ENCODE measurements around the gene HECTD4. TPM values are rescaled to one million over a fixed set of nuclear protein-coding genes. Genes with fewer than 3 reads are reported as not detected.

Gene HECTD4
- total RNA-seq, 1 donor from 2014 or later: 22.7 TPM

DNA sequence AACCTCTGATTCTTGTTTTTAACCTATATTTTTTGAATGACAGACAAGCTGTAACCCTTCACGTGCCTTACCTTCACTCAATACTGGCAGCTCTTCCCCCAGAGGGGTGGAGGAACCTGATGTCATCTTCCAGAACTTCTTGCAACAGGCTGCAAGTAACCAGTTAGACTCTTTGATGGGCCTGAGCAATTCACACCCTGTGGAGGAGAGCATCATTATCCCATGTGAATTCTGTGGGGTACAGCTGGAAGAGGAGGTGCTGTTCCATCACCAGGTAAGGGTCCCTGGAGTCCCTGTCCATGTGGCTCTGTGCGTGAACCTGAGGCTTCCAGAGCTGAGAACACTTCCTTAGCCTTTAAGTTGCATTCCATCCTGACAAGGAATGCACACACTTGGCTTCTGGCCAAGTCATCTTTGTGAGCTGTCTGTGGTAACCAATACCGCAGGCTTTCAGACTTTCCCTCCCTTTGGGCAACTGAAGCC is 234.2 kb downstream of the HECTD4 start:
- H3K4me3 ChIP-seq (ENCODE audit: low read depth, low read length): no peak overlapping the region
- H3K36me3 ChIP-seq (ENCODE audit: control insufficient read depth, insufficient read depth, low read length): peaks cover 6% of the 10 kb centered on the region
- TF ChIP-seq, protein P1, sequence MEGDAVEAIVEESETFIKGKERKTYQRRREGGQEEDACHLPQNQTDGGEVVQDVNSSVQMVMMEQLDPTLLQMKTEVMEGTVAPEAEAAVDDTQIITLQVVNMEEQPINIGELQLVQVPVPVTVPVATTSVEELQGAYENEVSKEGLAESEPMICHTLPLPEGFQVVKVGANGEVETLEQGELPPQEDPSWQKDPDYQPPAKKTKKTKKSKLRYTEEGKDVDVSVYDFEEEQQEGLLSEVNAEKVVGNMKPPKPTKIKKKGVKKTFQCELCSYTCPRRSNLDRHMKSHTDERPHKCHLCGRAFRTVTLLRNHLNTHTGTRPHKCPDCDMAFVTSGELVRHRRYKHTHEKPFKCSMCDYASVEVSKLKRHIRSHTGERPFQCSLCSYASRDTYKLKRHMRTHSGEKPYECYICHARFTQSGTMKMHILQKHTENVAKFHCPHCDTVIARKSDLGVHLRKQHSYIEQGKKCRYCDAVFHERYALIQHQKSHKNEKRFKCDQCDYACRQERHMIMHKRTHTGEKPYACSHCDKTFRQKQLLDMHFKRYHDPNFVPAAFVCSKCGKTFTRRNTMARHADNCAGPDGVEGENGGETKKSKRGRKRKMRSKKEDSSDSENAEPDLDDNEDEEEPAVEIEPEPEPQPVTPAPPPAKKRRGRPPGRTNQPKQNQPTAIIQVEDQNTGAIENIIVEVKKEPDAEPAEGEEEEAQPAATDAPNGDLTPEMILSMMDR (IDR thresholded peaks at IDR 0.05; ENCODE audit: insufficient read depth, low read length, poor library complexity, severe bottlenecking): no peak
- no peak for DNase-seq (ENCODE audit: low read depth)
- H3K27me3 ChIP-seq (ENCODE audit: control insufficient read depth, insufficient read depth, low read length): no peaks in the 10 kb centered on the region

DNA sequence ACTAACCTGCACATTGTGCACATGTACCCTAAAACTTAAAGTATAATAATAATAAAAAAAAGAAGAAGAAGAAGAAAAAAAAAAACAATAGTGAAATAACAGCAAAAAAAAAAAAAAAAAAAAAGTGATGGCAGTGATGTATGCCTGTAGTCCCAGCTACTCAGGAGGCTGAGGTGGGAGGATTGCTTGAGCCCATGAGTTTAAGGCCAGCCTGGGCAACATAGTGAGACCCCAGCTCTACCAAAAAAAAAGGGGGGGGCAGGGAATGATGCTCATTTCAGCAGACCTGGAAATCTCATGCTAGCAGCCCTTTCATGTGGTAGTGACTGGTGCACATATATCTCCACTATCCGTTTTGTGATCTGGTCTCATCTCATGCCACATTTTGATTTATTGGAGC is 236.1 kb downstream of the HECTD4 start:
- no peak for DNase-seq (ENCODE audit: low read depth)
- TF ChIP-seq, protein P1 (IDR thresholded peaks at IDR 0.05; ENCODE audit: insufficient read depth, low read length, poor library complexity, severe bottlenecking): no peak
- H3K36me3 ChIP-seq (ENCODE audit: control insufficient read depth, insufficient read depth, low read length): peaks cover 6% of the 10 kb centered on the region
- no peak overlapping the region for H3K4me3 ChIP-seq (ENCODE audit: low read depth, low read length)
- no peaks in the 10 kb centered on the region for H3K27me3 ChIP-seq (ENCODE audit: control insufficient read depth, insufficient read depth, low read length)

DNA sequence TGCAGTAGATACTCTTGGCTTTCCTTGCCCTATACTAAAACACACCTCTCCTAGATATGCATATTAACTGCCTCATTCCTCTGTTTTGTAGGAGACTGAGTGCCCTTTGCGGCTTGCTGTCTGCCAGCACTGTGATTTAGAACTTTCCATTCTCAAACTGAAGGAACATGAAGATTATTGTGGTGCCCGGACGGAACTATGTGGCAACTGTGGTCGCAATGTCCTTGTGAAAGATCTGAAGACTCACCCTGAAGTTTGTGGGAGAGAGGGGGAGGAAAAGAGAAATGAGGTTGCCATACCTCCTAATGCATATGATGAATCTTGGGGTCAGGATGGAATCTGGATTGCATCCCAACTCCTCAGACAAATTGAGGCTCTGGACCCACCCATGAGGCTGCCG is 241.5 kb downstream of the HECTD4 start:
- H3K36me3 ChIP-seq (ENCODE audit: control insufficient read depth, insufficient read depth, low read length): no peaks in the 10 kb centered on the region

DNA sequence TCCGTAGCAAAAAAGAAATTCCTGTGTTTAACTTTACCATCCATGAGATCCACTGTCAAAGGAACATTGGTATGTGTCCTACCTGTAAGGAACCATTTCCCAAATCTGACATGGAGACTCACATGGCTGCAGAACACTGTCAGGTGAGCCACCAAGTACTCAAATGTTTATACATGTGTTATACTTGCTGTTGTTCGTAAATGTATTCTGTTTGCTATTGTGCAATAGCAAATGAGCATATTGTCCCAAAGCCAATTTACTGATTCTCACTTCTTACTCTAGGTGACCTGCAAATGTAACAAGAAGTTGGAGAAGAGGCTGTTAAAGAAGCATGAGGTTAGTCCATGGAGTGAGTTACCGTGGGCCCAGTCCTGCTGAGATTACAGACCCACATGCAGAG is 247.5 kb downstream of the HECTD4 start:
- no peaks in the 10 kb centered on the region for H3K36me3 ChIP-seq (ENCODE audit: control insufficient read depth, insufficient read depth, low read length)
- TF ChIP-seq, protein P1 (IDR thresholded peaks at IDR 0.05; ENCODE audit: insufficient read depth, low read length, poor library complexity, severe bottlenecking): no peak
- H3K27me3 ChIP-seq (ENCODE audit: control insufficient read depth, insufficient read depth, low read length): no peaks in the 10 kb centered on the region
- H3K4me3 ChIP-seq (ENCODE audit: low read depth, low read length): no peak overlapping the region
- DNase-seq (ENCODE audit: low read depth): no peak

More for the DNA sequence above, 241.5 kb downstream of the HECTD4 start:
- DNase-seq (ENCODE audit: low read depth): no peak
- H3K27me3 ChIP-seq (ENCODE audit: control insufficient read depth, insufficient read depth, low read length): no peaks in the 10 kb centered on the region
- H3K4me3 ChIP-seq (ENCODE audit: low read depth, low read length): no peak overlapping the region
- TF ChIP-seq, protein P1 (IDR thresholded peaks at IDR 0.05; ENCODE audit: insufficient read depth, low read length, poor library complexity, severe bottlenecking): no peak

DNA sequence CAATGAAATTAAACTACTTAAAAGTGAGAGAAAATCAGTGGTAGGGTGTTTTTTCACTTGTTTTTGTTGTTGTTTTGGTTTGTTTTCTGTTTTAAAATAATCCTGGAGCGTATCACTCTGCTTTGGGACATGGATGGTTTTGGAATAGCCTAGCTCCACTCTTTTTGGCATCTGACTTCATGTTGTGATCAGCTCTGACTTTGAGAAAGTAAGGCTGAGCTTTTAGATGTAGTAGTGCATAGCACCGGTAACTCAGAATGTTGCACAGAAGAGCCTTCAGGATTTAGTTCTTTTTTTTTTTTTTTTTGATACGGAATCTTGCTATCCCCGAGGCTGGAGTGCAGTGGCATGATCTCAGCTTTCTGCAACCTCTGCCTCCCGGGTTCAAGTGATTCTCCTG is 248.8 kb downstream of the HECTD4 start:
- H3K27me3 ChIP-seq (ENCODE audit: control insufficient read depth, insufficient read depth, low read length): no peaks in the 10 kb centered on the region
- H3K36me3 ChIP-seq (ENCODE audit: control insufficient read depth, insufficient read depth, low read length): no peaks in the 10 kb centered on the region
- TF ChIP-seq, protein P1 (IDR thresholded peaks at IDR 0.05; ENCODE audit: insufficient read depth, low read length, poor library complexity, severe bottlenecking): no peak
- DNase-seq (ENCODE audit: low read depth): no peak
- H3K4me3 ChIP-seq (ENCODE audit: low read depth, low read length): no peak overlapping the region

DNA sequence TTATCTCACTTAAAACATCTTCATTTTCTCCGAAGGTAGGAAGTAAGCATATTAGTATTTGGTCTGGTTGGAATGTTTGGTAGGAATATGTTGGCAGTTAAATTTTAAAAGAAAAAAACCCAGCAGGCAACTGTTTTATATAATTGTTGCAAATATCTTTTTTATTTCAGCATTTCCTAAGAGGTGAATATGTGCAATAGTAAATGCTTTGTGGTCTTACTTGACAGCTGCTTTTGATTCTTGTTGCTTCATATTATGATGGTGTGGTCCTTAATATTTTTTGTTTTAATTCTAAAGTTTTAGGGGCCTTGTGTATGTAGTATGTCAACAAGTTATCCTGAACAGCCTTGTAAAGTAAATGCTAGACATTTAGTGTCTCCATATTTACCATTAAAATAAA is 250.5 kb downstream of the HECTD4 start:
- Histone ChIP-seq H3K4me3 (ENCODE audit: low read depth, low read length) (no peak overlapping the region), H3K36me3 (ENCODE audit: control insufficient read depth, insufficient read depth, low read length) (no peaks in the 10 kb centered on the region), H3K27me3 (ENCODE audit: control insufficient read depth, insufficient read depth, low read length) (no peaks in the 10 kb centered on the region)
- TF ChIP-seq, protein P1 (IDR thresholded peaks at IDR 0.05; ENCODE audit: insufficient read depth, low read length, poor library complexity, severe bottlenecking): no peak
- no peak for DNase-seq (ENCODE audit: low read depth)
